ENCODE results near the gene OR7C2.
"Not testable (repeated sequence)": the region's sequence is repeated elsewhere in the genome, so short reads cannot be mapped to it uniquely, and the experiment has no call there.

Gene OR7C2

GRCh38 chr19:14941189-14941588, at the start of gene OR7C2:
Gene OR7C2, plus strand, starts transcription at chr19:14941489. Its CDS starts 0 bp downstream, at chr19:14941489.
- no peak for DNase-seq

- DNase-seq = no peak
These were observed 39.5 kb upstream of the OR7C2 start for GRCh38 chr19:14901675-14902260.

GRCh38 chr19:14906711-14907110, 34.6 kb upstream of the OR7C2 start:
- DNase-seq = no peak

- DNase-seq = peak; percentile 37
These were observed 26.2 kb upstream of the OR7C2 start for GRCh38 chr19:14915116-14915515.

- DNase-seq = no peak
These were observed 24.4 kb upstream of the OR7C2 start for GRCh38 chr19:14916848-14917247.

- no peak for DNase-seq
These were observed 7.8 kb upstream of the OR7C2 start for GRCh38 chr19:14933506-14933905.

- DNase-seq = no peak
These were observed 1.0 kb upstream of the OR7C2 start for GRCh38 chr19:14940266-14940665.

- no peak for DNase-seq
These were observed 2.3 kb downstream of the OR7C2 start for GRCh38 chr19:14943601-14944000.

- no peak for DNase-seq
These were observed 3.2 kb downstream of the OR7C2 start for GRCh38 chr19:14944456-14944855.

GRCh38 chr19:14949413-14949812, 8.1 kb downstream of the OR7C2 start:
- DNase-seq = not testable (repeated sequence)

GRCh38 chr19:14949876-14950275, 8.6 kb downstream of the OR7C2 start:
- no peak for DNase-seq

- no peak for DNase-seq
These were observed 9.1 kb downstream of the OR7C2 start for GRCh38 chr19:14950421-14950820.

GRCh38 chr19:14952767-14953166, 11.5 kb downstream of the OR7C2 start:
- DNase-seq = no peak

- DNase-seq = no peak
These were observed 12.9 kb downstream of the OR7C2 start for GRCh38 chr19:14954071-14954655.

GRCh38 chr19:14957464-14957863, 16.2 kb downstream of the OR7C2 start:
- DNase-seq = no peak

- DNase-seq = no peak
These were observed 18.0 kb downstream of the OR7C2 start for GRCh38 chr19:14959263-14959662.

GRCh38 chr19:14961956-14962685, 20.8 kb downstream of the OR7C2 start:
- no peak for DNase-seq

GRCh38 chr19:14968247-14968646, 27.0 kb downstream of the OR7C2 start:
- no peak for DNase-seq

GRCh38 chr19:14971474-14971873, 30.2 kb downstream of the OR7C2 start:
- DNase-seq = no peak

- DNase-seq = no peak
These were observed 31.4 kb downstream of the OR7C2 start for GRCh38 chr19:14972676-14973075.

GRCh38 chr19:14974488-14974887, 33.2 kb downstream of the OR7C2 start:
- no peak for DNase-seq

- no peak for DNase-seq
These were observed 35.8 kb downstream of the OR7C2 start for GRCh38 chr19:14977128-14977527.

GRCh38 chr19:14978161-14978776, 37.0 kb downstream of the OR7C2 start:
- no peak for DNase-seq
